ENCODE results near the gene OBSL1. TPM values are rescaled to one million over a fixed set of nuclear protein-coding genes. Genes with fewer than 3 reads are reported as not detected.

The OBSL1 gene
- total and polyA plus RNA-seq, 2 donors (not counting 1 experiment from before 2014, with no cell fraction given) = not detected

DNA sequence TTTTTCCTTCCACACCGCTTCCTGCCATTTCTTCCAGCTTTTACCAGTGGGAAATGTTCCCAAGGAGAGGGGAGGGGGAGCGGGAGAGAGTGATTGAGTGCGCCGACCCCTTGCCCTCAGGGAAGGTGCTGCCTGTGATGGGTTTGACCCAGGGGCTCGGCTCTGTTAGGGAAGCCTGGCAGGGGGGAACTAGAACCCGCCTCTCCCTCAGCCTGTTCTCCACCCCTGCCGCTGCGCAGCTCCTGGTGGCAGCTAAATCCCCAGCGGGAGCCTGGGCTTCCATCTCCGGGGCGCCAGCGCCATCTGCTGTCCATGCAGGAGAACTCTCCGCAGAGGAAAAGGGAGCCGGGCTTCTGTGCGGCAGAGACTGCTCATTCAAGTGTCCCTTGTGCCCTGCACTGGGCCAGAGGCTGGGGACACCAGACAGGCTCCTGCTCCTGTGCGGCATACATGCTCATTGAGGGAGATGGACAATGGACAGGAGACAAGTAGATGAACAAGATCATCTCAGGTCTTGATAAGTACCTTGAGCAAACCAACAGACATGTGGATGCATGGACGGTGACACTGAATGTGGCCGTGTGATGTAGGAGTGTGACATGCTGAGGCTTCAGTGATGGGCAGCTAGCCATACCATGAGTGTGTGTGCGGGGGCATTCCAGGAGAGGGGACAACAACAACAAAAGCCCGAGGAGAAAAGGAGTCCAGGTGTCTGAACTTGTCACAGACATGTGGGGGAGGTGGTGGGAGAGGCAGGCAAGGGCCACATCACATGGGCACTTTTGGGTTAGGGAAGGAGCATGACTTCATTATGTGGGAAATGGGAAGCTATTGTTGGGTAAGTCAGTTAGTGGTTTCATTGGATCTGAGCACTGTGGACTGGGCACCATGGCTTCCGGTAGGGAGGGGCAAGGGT is 41.0 kb downstream of the OBSL1 start:
- H3K4me2 ChIP-seq (replicated peaks; ENCODE audit: low read depth, low read length, poor library complexity, severe bottlenecking) = no peak overlapping the region
- CTCF ChIA-PET = interaction anchor here (0.6 to 8.8 kb wide), 30 partner anchors 8 to 501 kb away, joined by 3 to 146 read pairs (median 5); partner anchors contain the start of genes CHPF, GMPPA, STK11IP and TMEM198

More for the DNA sequence above, 41.0 kb downstream of the OBSL1 start:
- H3K36me3 ChIP-seq (replicated peaks in 1 of 2; ENCODE audit: control extremely low read depth in 1 of 2, control insufficient read depth in 1 of 2, extremely low read depth in 1 of 2, insufficient read depth in 2 of 2, low read length in 1 of 2) = no peaks in the 10 kb centered on the region
- WGBS (ENCODE audit: insufficient coverage) = 23% methylated on average over 17 of the region's 21 CpGs
- Mint-ChIP-seq H3K27me3 (peaks cover 64% of the 10 kb centered on the region), H3K4me3 (no peak overlapping the region), H3K27ac (no peak overlapping the region), H3K4me1 (peaks cover 3% of the 10 kb centered on the region), H3K9me3 (ENCODE audit: insufficient read depth) (no peaks in the 10 kb centered on the region)
- peaks cover 4 to 5% of the 10 kb centered on the region in 2 donors for H3K4me1 ChIP-seq (ENCODE audit: control insufficient read depth in 2 of 2, insufficient read depth in 2 of 2, low read length in 2 of 2)
- peak; percentile 91 for ATAC-seq (ENCODE audit: low read depth)
- intact Hi-C loops (cut with micrococcal nuclease) = loop anchor here (1.0 kb wide), 3 partner anchors 35 to 127 kb away; no protein-coding TSS in a partner anchor
- no peak overlapping the region for H3K27ac ChIP-seq (ENCODE audit: low read length in 2 of 2)
- no peaks in the 10 kb centered on the region for H4K20me1 ChIP-seq (ENCODE audit: control insufficient read depth, insufficient read depth, low read length, poor library complexity, severe bottlenecking)
- H3K27me3 ChIP-seq (replicated peaks in 1 of 4; ENCODE audit: control extremely low read depth in 1 of 4, control insufficient read depth in 3 of 4, insufficient read depth in 4 of 4, low read length in 3 of 4) = peaks cover 0 to 53% (median 18%) of the 10 kb centered on the region in 4 experiments
- H3K9me3 ChIP-seq (ENCODE audit: control extremely low read depth in 1 of 3, control insufficient read depth in 2 of 3, insufficient read depth in 1 of 3, low read length in 2 of 3) = no peaks in the 10 kb centered on the region
- POLR2A ChIA-PET = no interaction called here
- no peak overlapping the region for H3K9ac ChIP-seq (ENCODE audit: low read length)
- H3K4me3 ChIP-seq (ENCODE audit: control extremely low read depth in 1 of 5, extremely low read depth in 1 of 5, insufficient read depth in 1 of 5, low read depth in 2 of 5, low read length in 4 of 5) = no peak overlapping the region
- H3K79me2 ChIP-seq (ENCODE audit: control insufficient read depth, insufficient read depth, low read length) = no peaks in the 10 kb centered on the region
- DNase-seq = peak; percentile 84
- no peak overlapping the region for H2AFZ ChIP-seq (ENCODE audit: insufficient read depth, low read depth, low read length, poor library complexity, severe bottlenecking)
- TF ChIP-seq EZH2 (IDR thresholded peaks at IDR 0.05; ENCODE audit: borderline replicate concordance, insufficient read depth, low read depth, low read length, poor library complexity, severe bottlenecking) = no peak
- TF ChIP-seq, protein P1, sequence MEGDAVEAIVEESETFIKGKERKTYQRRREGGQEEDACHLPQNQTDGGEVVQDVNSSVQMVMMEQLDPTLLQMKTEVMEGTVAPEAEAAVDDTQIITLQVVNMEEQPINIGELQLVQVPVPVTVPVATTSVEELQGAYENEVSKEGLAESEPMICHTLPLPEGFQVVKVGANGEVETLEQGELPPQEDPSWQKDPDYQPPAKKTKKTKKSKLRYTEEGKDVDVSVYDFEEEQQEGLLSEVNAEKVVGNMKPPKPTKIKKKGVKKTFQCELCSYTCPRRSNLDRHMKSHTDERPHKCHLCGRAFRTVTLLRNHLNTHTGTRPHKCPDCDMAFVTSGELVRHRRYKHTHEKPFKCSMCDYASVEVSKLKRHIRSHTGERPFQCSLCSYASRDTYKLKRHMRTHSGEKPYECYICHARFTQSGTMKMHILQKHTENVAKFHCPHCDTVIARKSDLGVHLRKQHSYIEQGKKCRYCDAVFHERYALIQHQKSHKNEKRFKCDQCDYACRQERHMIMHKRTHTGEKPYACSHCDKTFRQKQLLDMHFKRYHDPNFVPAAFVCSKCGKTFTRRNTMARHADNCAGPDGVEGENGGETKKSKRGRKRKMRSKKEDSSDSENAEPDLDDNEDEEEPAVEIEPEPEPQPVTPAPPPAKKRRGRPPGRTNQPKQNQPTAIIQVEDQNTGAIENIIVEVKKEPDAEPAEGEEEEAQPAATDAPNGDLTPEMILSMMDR (IDR thresholded peaks at IDR 0.05) = peak; percentile 98
